Activated CD4-positive, alpha-beta T cell treated with anti-CD3 and anti-CD28 coated beads for 48 hours (primary cell): ENCODE results near the gene WTAP.
"Not testable (repeated sequence)": the region's sequence is repeated elsewhere in the genome, so short reads cannot be mapped to it uniquely, and the experiment has no call there.

Experiments used
- DNase-seq: peaks from one replicate; pipeline ENCODE4 v3.0.0-alpha.2; 2020

The WTAP gene

GRCh38 chr6:159729598-159730331, 2.5 kb downstream of the WTAP start:
- no peak for DNase-seq

- DNase-seq = no peak
These were observed 3.0 kb downstream of the WTAP start for GRCh38 chr6:159730332-159730676.

GRCh38 chr6:159732550-159732949, 5.2 kb downstream of the WTAP start:
- DNase-seq = not testable (repeated sequence)

- not testable (repeated sequence) for DNase-seq
These were observed 6.1 kb downstream of the WTAP start for GRCh38 chr6:159733395-159733794.

GRCh38 chr6:159736908-159737307, 9.6 kb downstream of the WTAP start:
- no peak for DNase-seq

GRCh38 chr6:159739341-159739740, 12.0 kb downstream of the WTAP start:
- no peak for DNase-seq

GRCh38 chr6:159742165-159742564, 14.9 kb downstream of the WTAP start:
- DNase-seq = no peak

GRCh38 chr6:159745081-159745480, 17.8 kb downstream of the WTAP start:
- no peak for DNase-seq

GRCh38 chr6:159746759-159747158, 19.5 kb downstream of the WTAP start:
- no peak for DNase-seq

GRCh38 chr6:159748127-159748526, 20.8 kb downstream of the WTAP start:
- DNase-seq = not testable (repeated sequence)

- no peak for DNase-seq
These were observed 24.1 kb downstream of the WTAP start for GRCh38 chr6:159751448-159751847.

GRCh38 chr6:159753081-159753872, 26.0 kb downstream of the WTAP start:
- DNase-seq = no peak

- DNase-seq = no peak
These were observed 27.1 kb downstream of the WTAP start for GRCh38 chr6:159754401-159754800.

- no peak for DNase-seq
These were observed 27.9 kb downstream of the WTAP start for GRCh38 chr6:159754959-159755914.

- DNase-seq = no peak
These were observed 29.2 kb downstream of the WTAP start for GRCh38 chr6:159756508-159756907.

GRCh38 chr6:159758031-159759001, 31.0 kb downstream of the WTAP start:
- DNase-seq = no peak

- DNase-seq = no peak
These were observed 32.3 kb downstream of the WTAP start for GRCh38 chr6:159759645-159760044.

- no peak for DNase-seq
These were observed 33.3 kb downstream of the WTAP start for GRCh38 chr6:159760602-159761057.

GRCh38 chr6:159761129-159761872, 34.0 kb downstream of the WTAP start:
- DNase-seq = peak; percentile 36

- DNase-seq = peak; percentile 95
These were observed 34.8 kb downstream of the WTAP start, which contains the start of gene ACAT2 for GRCh38 chr6:159761873-159762680. ACAT2 (plus strand) TSS chr6:159762045; CDS start chr6:159762088, 43 bp downstream.
